ENCODE results near the gene TACO1.

The TACO1 gene

DNA sequence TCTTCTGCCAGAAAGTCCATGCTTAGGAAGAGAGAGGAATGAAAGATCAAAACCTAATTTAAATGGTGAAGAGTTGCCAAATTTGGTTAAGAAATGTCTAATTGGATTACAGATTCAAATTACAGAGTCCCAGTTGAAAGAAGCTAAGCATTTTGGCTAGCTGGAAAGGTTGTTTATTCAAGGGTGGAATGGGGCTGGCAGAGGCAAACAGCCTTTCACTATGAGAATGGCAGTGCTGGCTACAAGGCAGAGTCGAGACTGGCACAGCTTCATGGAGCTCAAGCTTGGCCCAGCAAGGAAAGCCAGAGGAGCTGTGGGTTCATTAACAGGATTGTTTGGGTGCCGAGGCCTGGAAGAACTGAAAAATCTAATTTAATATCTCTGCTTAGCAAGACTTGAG, 35.1 kb downstream of the TACO1 start:
- Histone ChIP-seq H3K27me3 (ENCODE audit: insufficient read depth, low read depth) (no peaks in the 10 kb centered on the region), H3K9ac (no peak overlapping the region), H3K4me1 (ENCODE audit: low read depth, poor library complexity, severe bottlenecking) (no peaks in the 10 kb centered on the region), H3K4me2 (no peak overlapping the region), H3K36me3 (ENCODE audit: insufficient read depth) (no peaks in the 10 kb centered on the region), H3K79me2 (ENCODE audit: insufficient read depth, low read depth) (no peaks in the 10 kb centered on the region; the same call in 1 of the 2 replicates), H2AFZ (ENCODE audit: low read depth) (no peak overlapping the region), H4K20me1 (ENCODE audit: insufficient read depth) (no peaks in the 10 kb centered on the region), H3K4me3 (IDR thresholded peaks at IDR 0.05; ENCODE audit: insufficient read depth, low read depth, low read length) (no peak overlapping the region), H3K27ac (no peak overlapping the region)
- TF ChIP-seq, protein P1, sequence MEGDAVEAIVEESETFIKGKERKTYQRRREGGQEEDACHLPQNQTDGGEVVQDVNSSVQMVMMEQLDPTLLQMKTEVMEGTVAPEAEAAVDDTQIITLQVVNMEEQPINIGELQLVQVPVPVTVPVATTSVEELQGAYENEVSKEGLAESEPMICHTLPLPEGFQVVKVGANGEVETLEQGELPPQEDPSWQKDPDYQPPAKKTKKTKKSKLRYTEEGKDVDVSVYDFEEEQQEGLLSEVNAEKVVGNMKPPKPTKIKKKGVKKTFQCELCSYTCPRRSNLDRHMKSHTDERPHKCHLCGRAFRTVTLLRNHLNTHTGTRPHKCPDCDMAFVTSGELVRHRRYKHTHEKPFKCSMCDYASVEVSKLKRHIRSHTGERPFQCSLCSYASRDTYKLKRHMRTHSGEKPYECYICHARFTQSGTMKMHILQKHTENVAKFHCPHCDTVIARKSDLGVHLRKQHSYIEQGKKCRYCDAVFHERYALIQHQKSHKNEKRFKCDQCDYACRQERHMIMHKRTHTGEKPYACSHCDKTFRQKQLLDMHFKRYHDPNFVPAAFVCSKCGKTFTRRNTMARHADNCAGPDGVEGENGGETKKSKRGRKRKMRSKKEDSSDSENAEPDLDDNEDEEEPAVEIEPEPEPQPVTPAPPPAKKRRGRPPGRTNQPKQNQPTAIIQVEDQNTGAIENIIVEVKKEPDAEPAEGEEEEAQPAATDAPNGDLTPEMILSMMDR (conservative IDR thresholded peaks at IDR 0.05; ENCODE audit: low read depth, low read length), result no peak

DNA sequence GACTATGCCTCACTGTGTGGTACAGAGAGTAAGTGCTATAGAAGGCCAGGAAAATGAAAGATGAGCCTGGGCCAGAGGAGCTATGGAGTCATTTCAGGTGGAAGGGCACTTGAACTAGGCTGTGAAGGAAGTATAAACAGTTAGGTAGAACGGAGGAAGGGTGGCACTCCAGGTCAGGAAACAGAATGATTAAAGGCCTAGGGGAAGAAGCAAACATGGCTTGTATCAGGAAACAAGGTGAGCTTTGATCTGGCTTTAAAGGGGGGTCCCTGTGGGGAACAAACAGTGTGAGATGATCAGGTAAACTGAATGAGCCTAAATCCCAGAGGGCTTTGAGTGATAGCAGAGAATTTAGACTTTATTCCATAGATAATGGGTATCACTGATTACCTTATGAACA, 38.4 kb downstream of the TACO1 start:
- H3K36me3 ChIP-seq (ENCODE audit: insufficient read depth), result no peaks in the 10 kb centered on the region
- TF ChIP-seq, protein P1 (conservative IDR thresholded peaks at IDR 0.05; ENCODE audit: low read depth, low read length), result no peak
- no peak overlapping the region for H3K4me2 ChIP-seq
- H3K9ac ChIP-seq, result no peak overlapping the region
- no peak overlapping the region for H3K4me3 ChIP-seq (IDR thresholded peaks at IDR 0.05; ENCODE audit: insufficient read depth, low read depth, low read length)
- H3K79me2 ChIP-seq (ENCODE audit: insufficient read depth, low read depth), result no peaks in the 10 kb centered on the region
- no peak overlapping the region for H3K27ac ChIP-seq
- H3K27me3 ChIP-seq (ENCODE audit: insufficient read depth, low read depth), result no peaks in the 10 kb centered on the region
- H2AFZ ChIP-seq (ENCODE audit: low read depth), result no peak overlapping the region
- no peaks in the 10 kb centered on the region for H3K4me1 ChIP-seq (ENCODE audit: low read depth, poor library complexity, severe bottlenecking)
- H4K20me1 ChIP-seq (ENCODE audit: insufficient read depth), result no peaks in the 10 kb centered on the region

DNA sequence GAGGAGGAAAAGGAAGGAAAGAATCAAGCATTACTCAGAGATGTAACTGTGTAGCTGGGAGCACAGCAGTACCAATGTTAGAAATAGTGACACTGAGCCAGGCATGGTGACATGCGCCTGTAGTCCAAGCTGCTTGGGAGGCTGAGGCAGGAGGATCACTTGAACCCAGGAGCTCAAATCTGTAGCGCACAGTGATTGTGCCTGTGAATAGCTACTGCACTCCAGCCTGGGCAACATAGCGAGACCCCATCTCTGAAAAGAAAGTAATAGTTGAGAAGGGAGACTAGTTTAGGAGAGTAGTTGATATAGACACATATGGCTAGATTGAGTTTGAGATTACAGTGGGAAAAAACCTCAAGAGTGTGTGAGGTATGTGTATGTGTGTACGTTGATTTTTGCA, 39.3 kb downstream of the TACO1 start:
- H3K4me2 ChIP-seq, result no peak overlapping the region
- H3K79me2 ChIP-seq (ENCODE audit: insufficient read depth, low read depth), result no peaks in the 10 kb centered on the region
- H3K9ac ChIP-seq, result no peak overlapping the region
- no peaks in the 10 kb centered on the region for H3K27me3 ChIP-seq (ENCODE audit: insufficient read depth, low read depth)
- TF ChIP-seq, protein P1 (conservative IDR thresholded peaks at IDR 0.05; ENCODE audit: low read depth, low read length), result no peak
- H2AFZ ChIP-seq (ENCODE audit: low read depth), result no peak overlapping the region
- H3K36me3 ChIP-seq (ENCODE audit: insufficient read depth), result no peaks in the 10 kb centered on the region
- H4K20me1 ChIP-seq (ENCODE audit: insufficient read depth), result no peaks in the 10 kb centered on the region
- H3K4me3 ChIP-seq (IDR thresholded peaks at IDR 0.05; ENCODE audit: insufficient read depth, low read depth, low read length), result no peak overlapping the region
- peaks cover 5% of the 10 kb centered on the region for H3K4me1 ChIP-seq (ENCODE audit: low read depth, poor library complexity, severe bottlenecking)
- H3K27ac ChIP-seq, result no peak overlapping the region

DNA sequence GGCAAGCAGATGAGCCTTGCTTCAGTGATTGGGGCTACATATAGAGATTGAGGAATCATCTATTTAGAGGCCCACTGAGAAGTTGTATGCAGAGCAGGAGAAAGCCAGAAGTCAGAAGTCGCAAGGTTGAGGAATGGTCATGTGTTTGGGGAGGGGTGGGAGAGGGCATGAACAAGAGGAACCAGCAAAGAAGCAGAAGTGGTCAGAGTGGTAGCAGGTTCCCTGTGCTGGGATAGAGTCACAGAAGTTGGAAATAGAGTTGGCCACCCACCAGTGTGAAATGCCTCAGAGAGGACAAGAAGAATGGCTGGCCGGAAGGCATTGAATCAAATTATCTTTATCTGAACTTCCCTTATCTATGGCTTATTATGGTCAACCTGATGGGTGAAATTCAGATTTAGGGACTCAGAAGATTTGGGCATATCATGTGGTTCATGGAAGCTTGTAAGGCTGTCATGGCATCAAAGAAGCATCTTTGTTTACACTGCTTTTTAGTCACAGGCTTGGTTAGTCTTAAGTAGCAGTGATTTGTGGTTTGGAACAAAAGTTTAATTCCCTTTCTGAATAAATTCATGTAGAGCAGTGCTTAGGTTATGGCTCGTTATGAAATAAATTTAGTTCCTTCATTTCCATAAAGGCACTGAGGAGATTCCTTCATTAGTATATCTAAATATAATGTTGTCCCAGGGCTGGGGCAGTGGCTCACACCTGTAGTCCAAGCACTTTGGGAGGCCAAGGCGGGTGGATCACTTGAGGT, 41.2 kb downstream of the TACO1 start:
- Histone ChIP-seq H3K27me3 (ENCODE audit: insufficient read depth, low read depth) (no peaks in the 10 kb centered on the region), H3K4me3 (IDR thresholded peaks at IDR 0.05; ENCODE audit: insufficient read depth, low read depth, low read length) (no peak overlapping the region), H4K20me1 (ENCODE audit: insufficient read depth) (no peaks in the 10 kb centered on the region), H3K27ac (no peak overlapping the region), H3K4me1 (ENCODE audit: low read depth, poor library complexity, severe bottlenecking) (peaks cover 23% of the 10 kb centered on the region), H2AFZ (ENCODE audit: low read depth) (no peak overlapping the region), H3K9ac (no peak overlapping the region), H3K36me3 (ENCODE audit: insufficient read depth) (no peaks in the 10 kb centered on the region), H3K79me2 (ENCODE audit: insufficient read depth, low read depth) (no peaks in the 10 kb centered on the region), H3K4me2 (no peak overlapping the region)
- TF ChIP-seq, protein P1 (conservative IDR thresholded peaks at IDR 0.05; ENCODE audit: low read depth, low read length), result no peak

All from KMS-11 (cell line).